Activated CD4-positive, alpha-beta T cell treated with anti-CD3 and anti-CD28 coated beads for 36 hours (primary cell): ENCODE measurements around the gene FOXQ1. TPM values are rescaled to one million over a fixed set of nuclear protein-coding genes. Genes with fewer than 3 reads are reported as not detected.

ENCODE experiments used
- ATAC-seq: fragments of 200-7000 bp; cut with Tn5 transposase; one replicate; pipeline ENCODE4 v1.10.0; 2021; ENCODE audit warnings: mild to moderate bottlenecking, moderate library complexity
- CTCF ChIA-PET: fragments of 350-600 bp; sonication (Branson Sonifier 250); formaldehyde crosslinking; loops from one replicate; lab custom pipeline; 2021; ENCODE audit warnings: antibody characterized with exemption; lab: Charles Lee
- POLR2A ChIA-PET: fragments of 350-600 bp; sonication (Branson Sonifier 250); formaldehyde crosslinking; loops from one replicate; lab custom pipeline; 2021; ENCODE audit warnings: antibody characterized with exemption, inconsistent platforms; lab: Charles Lee
- DNase-seq: peaks from one replicate; pipeline ENCODE4 v3.0.0-alpha.2; 2020
- H3K27ac Mint-ChIP-seq: one replicate; pipeline ENCODE4 v1.8.0; 2021; ENCODE audit warnings: mixed read lengths
- H3K27me3 Mint-ChIP-seq: one replicate; pipeline ENCODE4 v1.8.0; 2021; ENCODE audit warnings: mixed read lengths
- H3K36me3 Mint-ChIP-seq: one replicate; pipeline ENCODE4 v1.8.0; 2021; ENCODE audit warnings: low read depth, mixed read lengths
- H3K4me1 Mint-ChIP-seq: one replicate; pipeline ENCODE4 v1.8.0; 2021; ENCODE audit warnings: mixed read lengths
- H3K4me3 Mint-ChIP-seq: one replicate; pipeline ENCODE4 v1.8.0; 2021; ENCODE audit warnings: mild to moderate bottlenecking, moderate library complexity, mixed read lengths
- H3K9me3 Mint-ChIP-seq: one replicate; pipeline ENCODE4 v1.8.0; 2021; ENCODE audit warnings: low read depth, mixed read lengths
- intact Hi-C, 2 experiments: fragments of 100-400 bp; cut with DNase I in 1 of 2; cut with micrococcal nuclease in 1 of 2; formaldehyde crosslinking; loops; one replicate each; pipeline versions ENCODE4 v1.14.2 to v1.15.1; 2022 to 2024; cut with DNase I, micrococcal nuclease
- total RNA-seq, 2 experiments: library from RNA; stranded (reverse); gene quantifications; one replicate each; pipeline ENCODE4 v1.2.3, GENCODE V29; 2021

The FOXQ1 gene
- total RNA-seq, 2 experiments from 2014 or later: not detected

DNA sequence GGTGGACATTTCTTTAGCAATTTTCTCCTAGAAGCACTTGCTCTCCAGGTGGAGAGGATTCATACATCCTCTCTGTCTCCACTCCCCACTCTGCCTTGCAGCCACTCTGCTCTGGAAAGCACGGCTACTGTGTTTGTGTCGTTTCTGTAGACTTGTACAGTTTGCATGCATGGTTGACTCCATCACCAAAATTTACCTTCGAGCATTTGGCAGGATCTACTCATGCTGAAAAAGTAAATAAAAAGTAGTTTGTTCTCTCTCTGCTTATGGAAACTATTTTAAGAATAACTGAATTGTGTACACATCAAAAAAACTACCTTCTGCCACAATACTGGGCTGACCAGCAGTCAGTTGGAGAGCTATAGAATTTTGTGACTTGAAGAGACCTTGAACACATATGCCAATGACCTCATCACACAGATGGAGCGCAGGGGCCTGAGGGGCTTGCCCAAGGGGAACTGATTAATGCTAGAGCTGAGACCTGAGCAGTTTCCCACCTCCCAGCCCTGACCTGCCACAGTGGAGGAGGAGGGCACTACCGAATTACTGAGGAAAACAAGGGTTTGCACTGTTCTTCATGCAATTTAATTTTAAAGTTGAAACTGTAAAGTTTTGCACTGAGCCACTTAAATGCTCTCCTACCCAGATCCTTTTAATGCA, 33.7 kb upstream of the FOXQ1 start:
- intact Hi-C loops: no loop called here
- Mint-ChIP-seq H3K9me3 (no peaks in the 10 kb centered on the region), H3K27me3 (peaks cover 28% of the 10 kb centered on the region), H3K36me3 (no peaks in the 10 kb centered on the region), H3K27ac (no peak overlapping the region), H3K4me3 (no peak overlapping the region), H3K4me1 (no peaks in the 10 kb centered on the region)
- POLR2A ChIA-PET: no interaction called here
- CTCF ChIA-PET: no interaction called here
- DNase-seq (no peak), ATAC-seq (no peak)

DNA sequence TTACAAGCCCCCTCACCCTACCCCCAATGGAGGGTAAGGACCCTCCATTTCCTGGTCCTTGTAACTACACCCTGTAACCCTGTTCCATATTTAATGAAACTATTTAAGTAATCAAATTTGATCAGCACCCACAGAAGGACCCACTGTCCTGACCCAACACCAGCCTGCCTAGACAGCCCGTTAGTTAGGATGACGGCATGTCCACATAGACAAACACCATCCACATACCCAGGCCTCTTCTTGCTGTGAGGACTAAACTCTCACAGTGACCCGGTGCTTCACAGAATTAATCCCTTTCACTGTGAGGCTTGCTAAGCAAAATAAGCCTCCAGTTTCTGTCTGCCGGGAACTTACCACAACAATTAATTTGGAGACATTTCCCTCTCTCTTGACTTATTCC, 32.8 kb upstream of the FOXQ1 start:
- Mint-ChIP-seq H3K36me3 (no peaks in the 10 kb centered on the region), H3K27me3 (peaks cover 29% of the 10 kb centered on the region), H3K4me1 (no peaks in the 10 kb centered on the region), H3K4me3 (no peak overlapping the region), H3K27ac (no peak overlapping the region), H3K9me3 (no peaks in the 10 kb centered on the region)
- intact Hi-C loops: no loop called here
- ChIA-PET POLR2A (no interaction called here), CTCF (no interaction called here)
- DNase-seq (no peak), ATAC-seq (no peak)

DNA sequence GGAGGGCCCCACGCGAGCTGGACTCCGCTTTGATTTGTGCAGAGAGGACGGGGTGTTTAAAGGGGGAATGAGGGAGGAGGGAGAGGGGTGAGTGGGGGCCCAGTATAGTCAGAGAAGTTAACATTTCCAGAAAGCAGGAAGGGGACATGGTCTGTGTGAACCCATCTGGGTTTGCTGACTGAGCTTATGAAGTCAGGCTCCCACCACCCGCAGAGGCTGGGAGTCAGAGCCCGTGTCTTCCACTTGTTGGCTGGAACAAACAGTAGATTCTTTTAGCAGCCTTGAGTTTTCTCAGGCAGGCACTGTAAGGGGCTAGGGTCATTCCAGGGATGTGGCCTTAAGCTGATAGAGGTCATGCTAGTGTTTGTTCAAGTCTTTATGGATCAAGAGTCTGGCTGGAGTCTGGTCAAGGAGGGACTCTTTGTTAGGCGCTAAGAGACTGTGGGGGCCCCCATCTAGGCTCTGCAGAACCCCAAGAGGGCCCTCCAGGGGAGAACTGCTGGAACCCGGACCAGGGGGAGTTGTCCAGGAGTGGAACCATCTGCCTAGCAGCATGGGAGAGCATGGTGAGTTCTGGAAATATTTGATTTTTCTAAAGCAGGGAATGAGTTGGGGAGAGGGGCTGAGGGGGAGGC, 31.1 kb upstream of the FOXQ1 start:
- no peaks in the 10 kb centered on the region for H3K9me3 Mint-ChIP-seq
- no peak for ATAC-seq
- ChIA-PET POLR2A (no interaction called here), CTCF (no interaction called here)
- H3K27ac Mint-ChIP-seq: no peak overlapping the region
- no peak for DNase-seq
- H3K4me1 Mint-ChIP-seq: no peaks in the 10 kb centered on the region
- intact Hi-C loops: no loop called here
- H3K4me3 Mint-ChIP-seq: no peak overlapping the region
- no peaks in the 10 kb centered on the region for H3K36me3 Mint-ChIP-seq
- H3K27me3 Mint-ChIP-seq: peaks cover 24% of the 10 kb centered on the region

DNA sequence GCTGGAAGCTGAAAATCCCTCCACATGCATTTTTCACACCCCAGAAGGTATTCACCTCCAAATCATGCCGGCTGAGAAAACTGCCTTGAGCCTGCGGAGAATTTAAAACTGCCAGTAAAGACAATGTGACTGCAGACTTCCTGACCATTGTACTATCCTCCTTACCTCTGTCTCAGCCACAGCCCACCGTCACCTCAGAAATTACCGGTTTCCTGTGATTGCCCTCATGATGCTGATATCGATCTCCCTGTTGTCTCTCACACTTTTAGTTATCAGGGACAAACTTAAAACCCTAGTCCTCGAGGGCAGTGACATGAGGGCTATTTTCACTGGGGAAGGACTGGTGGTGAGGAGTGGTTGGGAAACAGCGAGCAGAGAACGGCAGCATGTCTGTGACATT, 30.2 kb upstream of the FOXQ1 start:
- Mint-ChIP-seq H3K36me3 (no peaks in the 10 kb centered on the region), H3K4me1 (no peaks in the 10 kb centered on the region), H3K9me3 (no peaks in the 10 kb centered on the region), H3K27me3 (peaks cover 27% of the 10 kb centered on the region), H3K4me3 (no peak overlapping the region), H3K27ac (no peak overlapping the region)
- CTCF ChIA-PET: no interaction called here
- no peak for ATAC-seq
- POLR2A ChIA-PET: no interaction called here
- intact Hi-C loops: no loop called here
- DNase-seq: no peak

DNA sequence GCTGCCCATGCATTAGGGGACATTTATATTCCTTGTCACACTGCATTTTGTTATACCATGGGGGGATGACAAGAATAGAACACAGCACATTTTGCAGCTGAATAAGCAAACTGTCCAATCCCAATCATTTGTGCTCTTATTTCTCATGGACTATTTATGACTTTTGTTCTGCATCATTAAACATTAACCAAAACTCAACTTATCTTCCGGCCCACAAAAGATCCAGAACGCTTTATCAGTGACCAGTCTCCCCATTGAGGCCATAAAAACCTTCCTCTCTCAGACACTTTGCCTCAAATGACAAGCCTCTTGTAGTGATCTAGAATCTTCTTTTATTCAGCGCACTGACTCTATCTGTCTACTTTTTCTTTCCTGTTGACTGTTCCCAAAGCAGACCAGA, 28.4 kb upstream of the FOXQ1 start:
- ChIA-PET POLR2A (no interaction called here), CTCF (no interaction called here)
- intact Hi-C loops: no loop called here
- no peaks in the 10 kb centered on the region for H3K4me1 Mint-ChIP-seq
- H3K27ac Mint-ChIP-seq: no peak overlapping the region
- peaks cover 29% of the 10 kb centered on the region for H3K27me3 Mint-ChIP-seq
- no peak overlapping the region for H3K4me3 Mint-ChIP-seq
- no peak for ATAC-seq
- H3K36me3 Mint-ChIP-seq: no peaks in the 10 kb centered on the region
- no peaks in the 10 kb centered on the region for H3K9me3 Mint-ChIP-seq
- no peak for DNase-seq

DNA sequence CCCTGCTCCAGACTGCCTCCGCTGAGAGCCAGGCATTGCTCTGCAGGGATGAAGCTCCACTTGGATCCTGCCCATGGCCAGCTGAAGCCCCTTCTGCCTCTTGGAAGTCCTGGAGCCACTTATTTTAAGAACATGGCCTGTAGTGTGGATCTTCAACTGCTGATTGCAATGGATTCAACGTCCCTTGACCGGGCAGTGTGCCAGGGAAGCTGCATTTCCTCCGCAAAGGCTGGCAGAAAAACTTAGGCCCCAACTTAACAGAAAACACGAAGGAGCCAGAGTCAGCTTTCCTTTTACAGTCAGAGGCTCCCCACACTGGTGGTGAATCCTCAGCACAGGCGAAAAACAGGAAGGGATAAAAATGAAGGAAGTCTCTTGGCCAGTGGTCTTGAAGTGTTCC, 26.3 kb upstream of the FOXQ1 start:
- DNase-seq (no peak), ATAC-seq (no peak)
- intact Hi-C loops: no loop called here
- H3K27ac Mint-ChIP-seq: no peak overlapping the region
- no peak overlapping the region for H3K4me3 Mint-ChIP-seq
- CTCF ChIA-PET: no interaction called here
- no peaks in the 10 kb centered on the region for H3K4me1 Mint-ChIP-seq
- peaks cover 33% of the 10 kb centered on the region for H3K27me3 Mint-ChIP-seq
- POLR2A ChIA-PET: no interaction called here
- H3K36me3 Mint-ChIP-seq: no peaks in the 10 kb centered on the region
- H3K9me3 Mint-ChIP-seq: no peaks in the 10 kb centered on the region

DNA sequence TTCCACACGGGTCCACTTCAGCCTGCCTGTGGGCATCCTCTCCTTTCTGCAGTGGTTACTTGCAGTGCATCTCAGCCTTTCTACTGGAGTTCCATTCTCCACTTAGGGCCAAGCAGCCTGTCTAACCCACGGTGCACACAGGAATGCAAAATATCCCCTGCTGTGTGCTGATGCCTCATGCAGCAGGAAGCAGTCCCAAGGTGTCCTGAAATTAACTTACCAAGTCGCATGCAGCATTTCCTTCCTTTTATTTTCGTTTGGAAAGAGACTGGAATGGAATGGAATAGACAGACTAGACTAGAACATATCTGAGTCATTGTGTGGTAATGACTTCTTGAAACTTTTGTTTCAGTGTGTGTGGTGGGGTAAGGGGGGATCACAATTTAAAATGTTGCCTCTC, 25.9 kb upstream of the FOXQ1 start:
- CTCF ChIA-PET: no interaction called here
- Mint-ChIP-seq H3K4me1 (no peaks in the 10 kb centered on the region), H3K27ac (no peak overlapping the region), H3K4me3 (no peak overlapping the region), H3K27me3 (peaks cover 32% of the 10 kb centered on the region), H3K9me3 (no peaks in the 10 kb centered on the region), H3K36me3 (no peaks in the 10 kb centered on the region)
- intact Hi-C loops: no loop called here
- DNase-seq: no peak
- ATAC-seq: no peak
- POLR2A ChIA-PET: no interaction called here

DNA sequence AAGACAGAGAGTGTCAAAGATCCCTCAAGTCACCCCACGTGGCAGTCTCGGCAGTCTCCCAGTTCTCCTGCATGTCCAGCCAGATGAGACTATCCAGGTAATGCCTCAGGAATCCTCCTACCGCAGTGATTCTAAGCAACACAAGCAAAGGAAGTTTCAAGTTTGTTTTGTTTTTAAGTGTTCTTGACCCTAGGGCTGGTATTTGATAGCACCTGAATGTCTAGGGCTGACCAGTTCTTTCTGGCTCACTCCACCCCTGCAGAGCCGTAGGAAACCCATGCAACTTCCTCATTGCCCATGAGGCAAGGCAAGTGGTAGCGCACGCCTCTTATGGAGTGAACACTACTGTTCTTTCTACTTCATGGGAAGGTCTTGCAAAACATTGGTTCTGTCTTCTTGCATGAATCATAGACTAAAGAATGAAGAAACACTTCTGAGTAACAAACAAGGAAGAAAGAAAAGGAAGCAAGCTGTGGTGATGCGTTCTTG, 24.8 kb upstream of the FOXQ1 start:
- no peak overlapping the region for H3K4me3 Mint-ChIP-seq
- ChIA-PET CTCF (no interaction called here), POLR2A (no interaction called here)
- no peak for DNase-seq
- H3K27ac Mint-ChIP-seq: no peak overlapping the region
- H3K27me3 Mint-ChIP-seq: peaks cover 25% of the 10 kb centered on the region
- ATAC-seq: no peak
- H3K4me1 Mint-ChIP-seq: no peaks in the 10 kb centered on the region
- intact Hi-C loops: no loop called here
- H3K9me3 Mint-ChIP-seq: no peaks in the 10 kb centered on the region
- H3K36me3 Mint-ChIP-seq: no peaks in the 10 kb centered on the region

DNA sequence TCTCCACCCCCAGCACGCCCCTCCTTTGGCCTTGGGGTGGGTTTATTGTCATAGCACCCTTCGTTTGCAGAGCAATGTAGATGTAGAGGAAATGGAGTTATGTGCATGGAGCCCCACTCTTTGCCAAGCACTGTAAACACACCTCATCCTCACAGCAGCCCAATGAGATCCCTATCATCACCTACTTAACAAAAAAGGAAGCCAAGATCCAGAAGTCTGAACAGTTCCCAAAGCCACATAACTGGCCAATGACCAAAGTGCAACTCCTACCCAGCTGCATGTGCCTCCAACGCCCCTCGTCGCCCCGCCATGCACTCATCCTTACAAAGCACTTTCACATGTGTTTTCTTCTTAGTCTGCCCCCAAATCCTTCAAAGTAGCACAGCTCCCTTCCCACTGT, 21.8 kb upstream of the FOXQ1 start:
- Mint-ChIP-seq H3K36me3 (no peaks in the 10 kb centered on the region), H3K4me1 (no peaks in the 10 kb centered on the region), H3K4me3 (no peak overlapping the region), H3K9me3 (no peaks in the 10 kb centered on the region), H3K27me3 (peaks cover 31% of the 10 kb centered on the region), H3K27ac (no peak overlapping the region)
- ATAC-seq (no peak), DNase-seq (no peak)
- intact Hi-C loops: no loop called here
- POLR2A ChIA-PET: no interaction called here
- CTCF ChIA-PET: interaction anchor here (1.0 kb wide), 1 partner anchor 149 kb away, joined by 3 read pairs; no protein-coding TSS in a partner anchor

DNA sequence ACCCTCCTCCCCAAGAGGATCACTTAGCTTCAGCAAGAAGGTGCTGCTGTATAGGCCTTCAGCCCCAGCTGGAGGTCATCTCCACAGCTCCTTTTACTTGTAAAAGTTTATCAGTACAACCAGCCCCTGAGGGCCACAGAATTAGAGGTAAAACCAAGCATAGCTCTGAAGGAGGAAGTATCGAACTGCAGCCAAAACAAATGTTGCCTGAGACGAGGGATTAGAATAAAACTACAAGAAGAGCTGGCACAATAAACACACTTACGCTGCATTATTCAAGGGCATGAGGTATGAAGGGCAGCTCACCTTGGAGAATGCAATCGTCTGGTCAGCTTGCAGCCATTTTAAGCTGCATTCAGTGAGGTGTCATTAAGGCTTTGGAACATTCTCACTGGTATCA, 21.1 kb upstream of the FOXQ1 start:
- Mint-ChIP-seq H3K4me3 (no peak overlapping the region), H3K9me3 (no peaks in the 10 kb centered on the region), H3K27me3 (peaks cover 38% of the 10 kb centered on the region), H3K27ac (no peak overlapping the region), H3K4me1 (no peaks in the 10 kb centered on the region), H3K36me3 (no peaks in the 10 kb centered on the region)
- ATAC-seq: no peak
- ChIA-PET CTCF (no interaction called here), POLR2A (no interaction called here)
- intact Hi-C loops: no loop called here
- DNase-seq: no peak

DNA sequence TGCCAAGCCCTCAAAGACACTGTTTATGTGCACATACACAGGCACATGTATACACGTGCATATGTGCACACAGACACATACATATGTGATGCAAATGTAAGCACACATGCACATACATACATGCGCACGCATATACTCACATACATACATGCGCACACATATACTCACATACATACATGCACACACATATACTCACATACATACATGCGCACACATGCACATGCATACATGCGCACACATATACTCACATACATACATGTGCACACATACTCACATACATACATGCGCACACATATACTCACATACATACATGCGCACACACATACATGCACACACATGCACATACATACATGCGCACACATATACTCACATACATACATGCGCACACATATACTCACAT, 20.5 kb upstream of the FOXQ1 start:
- H3K27ac Mint-ChIP-seq: no peak overlapping the region
- H3K27me3 Mint-ChIP-seq: peaks cover 38% of the 10 kb centered on the region
- intact Hi-C loops: no loop called here
- no peaks in the 10 kb centered on the region for H3K36me3 Mint-ChIP-seq
- ChIA-PET CTCF (no interaction called here), POLR2A (no interaction called here)
- ATAC-seq: no peak
- H3K9me3 Mint-ChIP-seq: no peaks in the 10 kb centered on the region
- no peak overlapping the region for H3K4me3 Mint-ChIP-seq
- DNase-seq: no peak
- H3K4me1 Mint-ChIP-seq: no peaks in the 10 kb centered on the region

DNA sequence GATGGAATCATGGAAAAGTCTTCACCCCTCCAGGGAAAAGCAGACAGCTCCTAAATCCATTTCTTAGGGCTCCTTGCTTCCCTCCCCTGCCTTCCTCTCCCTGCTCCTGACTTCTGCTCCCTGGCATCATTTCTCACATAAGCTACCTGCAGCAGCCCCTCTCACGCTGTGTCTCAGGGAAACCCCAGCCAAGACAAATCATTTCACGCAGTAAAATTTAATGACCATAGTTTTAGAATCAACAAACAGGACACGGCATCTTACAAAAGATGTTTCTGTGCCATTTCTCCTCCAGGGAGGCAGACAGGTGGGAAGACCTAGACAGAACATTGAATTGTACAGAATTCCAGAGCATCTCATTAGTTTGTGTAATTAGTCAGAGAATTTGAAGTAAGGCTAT, 16.5 kb upstream of the FOXQ1 start:
- Mint-ChIP-seq H3K27ac (no peak overlapping the region), H3K9me3 (no peaks in the 10 kb centered on the region), H3K27me3 (peaks cover 41% of the 10 kb centered on the region), H3K36me3 (no peaks in the 10 kb centered on the region), H3K4me3 (no peak overlapping the region), H3K4me1 (no peaks in the 10 kb centered on the region)
- ChIA-PET CTCF (no interaction called here), POLR2A (no interaction called here)
- DNase-seq (no peak), ATAC-seq (no peak)
- intact Hi-C loops: no loop called here
